Skin of body (tissue), 2 donors: Measurements from ENCODE around the gene EIF6. TPM values are rescaled to one million over a fixed set of nuclear protein-coding genes. Genes with fewer than 3 reads are reported as not detected.

Experiments
- DNase-seq: peaks from one replicate; lab custom pipeline; 2025; lab: John Stamatoyannopoulos, UW
- total RNA-seq: library from RNA; depleted of rRNA; stranded (reverse); fragments of >200 nt; gene quantifications from one replicate; pipeline ENCODE4 v1.2.3, GENCODE V29; 2014

EIF6 gene
- total RNA-seq, 1 donor from 2014 or later: 69.6 TPM

DNA sequence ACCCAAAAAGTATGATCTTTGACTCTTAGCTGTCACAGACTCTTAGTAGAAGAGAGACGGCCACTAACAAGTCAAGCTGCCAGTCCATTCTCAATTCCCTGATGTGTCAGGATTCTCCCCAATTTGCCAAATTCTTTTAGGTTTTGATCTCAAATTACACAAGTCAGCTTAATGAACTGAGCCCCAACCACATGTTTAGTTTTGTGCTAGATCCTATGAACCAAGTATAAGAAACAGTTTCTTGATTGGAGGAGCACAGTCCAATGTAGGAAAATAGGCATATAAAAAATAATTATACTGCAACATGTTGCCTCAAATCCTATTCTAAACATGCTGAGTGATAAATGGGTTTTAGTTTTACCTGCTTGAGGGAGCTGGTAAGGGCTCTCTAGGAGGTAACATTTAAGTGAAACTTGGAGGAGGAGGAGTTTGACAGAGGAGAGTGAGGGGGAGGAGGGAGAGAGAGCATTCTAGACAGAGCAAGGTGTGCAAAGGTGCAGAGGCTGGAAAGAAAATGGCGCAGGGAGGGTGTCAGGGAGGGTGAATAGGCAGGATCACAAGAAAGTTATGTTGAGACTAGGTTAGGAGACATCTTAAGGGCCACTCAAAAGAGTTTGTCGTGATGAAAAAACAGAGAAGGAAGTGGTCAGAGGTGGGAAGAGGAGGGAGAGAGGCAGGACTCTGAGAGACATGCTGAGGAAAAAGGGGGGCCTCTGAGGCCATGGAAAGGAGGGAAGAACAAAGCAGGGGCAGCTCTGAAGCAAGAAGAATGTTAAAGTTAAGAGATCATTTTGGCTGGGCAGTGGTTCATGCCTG is 30.5 kb upstream of the EIF6 start:
- DNase-seq: no peak

DNA sequence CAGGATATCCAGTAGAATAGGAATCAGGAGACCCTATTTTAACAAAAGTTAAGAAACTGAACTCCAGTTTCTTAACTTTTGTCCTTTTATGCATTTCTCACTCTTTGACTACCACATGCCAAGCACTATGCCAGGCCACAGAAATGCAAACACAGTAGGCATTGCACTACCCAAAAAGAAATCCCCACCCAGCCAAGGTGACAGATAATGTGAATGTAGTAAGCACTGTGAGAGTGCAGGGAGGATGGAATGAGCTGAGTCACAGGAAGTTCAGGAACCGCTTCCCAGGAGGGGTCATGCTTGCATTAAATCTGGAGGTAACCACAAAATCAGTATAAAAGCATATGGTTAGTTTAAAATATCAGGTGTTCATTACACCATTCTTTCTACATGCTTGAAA is 27.7 kb upstream of the EIF6 start:
- DNase-seq: no peak

DNA sequence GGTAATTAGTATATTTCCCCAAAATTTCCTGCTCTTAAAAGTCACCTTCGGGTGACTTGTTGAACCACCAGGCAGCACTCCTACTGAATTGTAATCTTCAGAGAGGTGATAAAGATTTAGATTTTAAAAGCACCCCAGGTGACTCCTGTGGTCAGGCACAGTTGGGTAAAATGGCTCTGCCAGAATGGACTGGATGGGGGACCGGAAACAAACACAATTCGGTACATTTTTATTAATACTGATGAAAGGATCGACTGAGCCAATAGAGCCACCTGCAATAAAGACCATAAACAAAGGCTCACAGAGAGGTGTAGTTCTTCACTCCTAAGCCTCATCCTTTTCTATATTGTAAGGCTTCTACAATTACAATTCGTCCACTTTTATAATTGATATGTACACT is 27.2 kb upstream of the EIF6 start:
- DNase-seq: no peak

DNA sequence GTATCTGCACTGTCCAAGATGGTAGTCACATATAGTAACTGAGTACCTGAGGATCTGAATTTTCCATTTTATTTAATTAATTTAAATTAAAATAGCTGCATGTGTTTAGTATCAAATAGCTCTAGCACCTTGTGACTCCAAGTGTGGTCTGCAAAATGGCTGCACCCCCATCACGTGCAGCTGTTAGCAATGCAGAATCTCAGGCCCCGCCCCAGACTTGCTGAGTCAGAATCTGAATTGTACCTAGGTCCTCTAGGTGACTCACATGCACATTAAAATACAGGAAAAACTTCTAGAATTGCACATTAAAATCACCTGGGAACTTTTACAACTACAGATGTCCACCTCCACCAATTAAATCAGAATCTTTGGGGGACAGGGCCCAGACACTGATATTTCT is 26.8 kb upstream of the EIF6 start:
- no peak for DNase-seq

DNA sequence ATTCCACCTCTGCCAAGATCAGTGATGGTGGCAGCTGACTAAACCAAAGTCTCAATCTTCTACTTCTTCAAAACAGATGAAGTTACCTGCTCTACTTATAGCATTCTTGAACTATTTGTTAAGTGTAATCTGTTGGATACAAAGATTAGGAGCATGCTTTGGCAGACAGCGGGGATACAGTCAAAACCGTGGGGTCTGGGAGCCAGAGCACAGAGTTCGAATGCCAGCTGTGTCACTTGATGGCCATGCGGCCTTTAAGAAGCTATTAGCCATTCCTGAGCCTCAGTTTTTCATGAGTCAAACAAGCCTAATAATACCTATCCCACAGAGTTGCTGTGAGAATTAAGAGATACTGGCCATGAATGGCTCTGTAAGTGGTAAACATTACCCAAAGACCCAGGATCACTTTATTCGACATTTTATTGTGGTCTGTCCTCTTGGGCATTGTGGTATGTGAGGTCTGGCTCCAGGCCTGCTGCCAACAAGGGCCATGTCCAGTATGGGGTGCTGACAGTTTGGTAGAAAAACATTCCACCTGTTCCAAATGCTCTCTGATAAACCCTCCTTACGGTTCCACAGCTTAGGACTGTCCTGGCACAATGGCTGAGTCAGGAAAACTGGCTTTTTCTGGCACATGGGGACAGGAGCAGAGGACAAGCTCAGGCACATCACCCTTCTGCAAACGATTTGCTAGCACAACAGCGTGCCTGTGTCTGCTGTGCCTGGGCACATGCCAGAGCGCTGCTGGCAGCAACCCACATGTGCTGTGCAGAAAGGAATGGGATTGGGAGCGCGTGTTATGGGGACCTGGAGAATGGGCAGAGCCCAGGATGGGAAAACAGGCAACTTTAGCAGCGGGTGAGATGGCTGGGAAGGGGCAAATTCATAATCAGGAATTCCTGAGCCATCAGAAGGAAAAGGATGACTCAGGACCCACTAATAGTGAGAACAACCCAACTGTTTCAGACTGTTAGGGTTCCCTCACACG is 23.4 kb upstream of the EIF6 start:
- no peak for DNase-seq

DNA sequence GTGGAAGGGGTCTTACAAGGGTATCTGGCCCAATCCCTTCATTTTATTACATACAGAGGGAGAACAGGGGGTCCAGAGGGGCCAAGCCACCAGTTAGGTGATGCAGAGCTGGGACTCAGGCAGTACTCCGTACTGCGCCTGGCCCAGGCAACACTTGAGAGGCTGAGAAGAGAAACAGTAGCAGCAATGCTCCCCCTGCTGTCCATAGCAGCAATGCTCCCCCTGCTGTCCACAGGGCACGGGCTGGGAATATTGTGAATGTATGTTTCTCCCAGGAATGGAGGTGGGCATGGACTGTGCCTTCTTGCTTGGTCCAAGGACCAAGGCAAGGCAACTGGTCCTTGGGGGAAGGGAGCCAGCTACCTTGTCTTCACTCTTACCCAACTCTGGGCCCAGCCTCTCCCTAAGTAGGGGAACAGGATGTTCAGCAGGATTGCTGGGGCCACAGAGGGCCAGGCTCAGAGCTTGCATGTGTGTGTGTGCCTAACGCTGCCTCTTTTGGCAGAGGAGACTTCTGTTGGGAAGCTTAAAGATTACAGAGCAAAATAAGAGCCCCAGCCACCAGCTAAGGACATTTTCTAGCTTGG is 22.5 kb upstream of the EIF6 start:
- no peak for DNase-seq

DNA sequence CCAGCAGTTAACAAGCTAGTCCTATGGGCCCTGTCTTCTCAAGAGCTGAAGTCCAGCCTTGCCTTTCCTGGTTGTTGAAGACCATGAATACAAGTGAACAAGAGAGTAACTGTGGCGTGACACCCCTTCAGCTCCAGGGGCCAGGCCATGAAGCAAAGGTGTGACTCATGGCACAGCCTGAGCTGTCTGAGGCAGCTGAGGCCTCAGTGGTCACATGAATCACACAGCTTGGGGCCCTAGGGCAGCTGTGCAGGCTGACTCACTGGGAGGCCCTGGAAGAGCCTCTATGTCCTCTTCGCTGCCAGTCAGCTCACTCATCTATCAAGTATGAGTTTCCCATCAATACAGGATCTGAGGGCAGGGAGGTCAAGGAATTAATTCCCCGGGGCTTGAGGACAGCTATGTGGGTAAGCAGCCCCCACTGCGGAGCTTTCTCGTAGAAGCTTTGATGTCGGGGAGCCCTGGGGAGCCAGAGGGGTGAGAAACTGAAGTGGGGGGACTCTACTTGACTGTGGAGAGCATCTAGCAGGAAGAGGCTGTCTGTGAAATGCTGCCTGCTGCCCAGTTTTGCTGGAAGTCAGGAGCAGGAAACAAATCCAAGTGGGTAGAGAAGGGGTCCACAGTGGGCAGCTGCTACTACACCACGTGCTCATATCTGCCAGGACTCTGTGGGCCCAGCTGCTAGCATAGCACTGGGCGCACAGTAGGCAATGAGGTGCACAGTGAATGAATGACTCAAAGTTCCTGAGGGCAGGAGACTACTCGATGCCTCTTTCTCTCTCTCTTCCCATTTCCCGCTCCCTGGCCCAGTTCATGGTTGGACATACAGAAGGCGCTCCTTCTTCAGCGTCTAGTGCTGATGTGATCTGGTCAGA is 21.3 kb upstream of the EIF6 start:
- DNase-seq: no peak

DNA sequence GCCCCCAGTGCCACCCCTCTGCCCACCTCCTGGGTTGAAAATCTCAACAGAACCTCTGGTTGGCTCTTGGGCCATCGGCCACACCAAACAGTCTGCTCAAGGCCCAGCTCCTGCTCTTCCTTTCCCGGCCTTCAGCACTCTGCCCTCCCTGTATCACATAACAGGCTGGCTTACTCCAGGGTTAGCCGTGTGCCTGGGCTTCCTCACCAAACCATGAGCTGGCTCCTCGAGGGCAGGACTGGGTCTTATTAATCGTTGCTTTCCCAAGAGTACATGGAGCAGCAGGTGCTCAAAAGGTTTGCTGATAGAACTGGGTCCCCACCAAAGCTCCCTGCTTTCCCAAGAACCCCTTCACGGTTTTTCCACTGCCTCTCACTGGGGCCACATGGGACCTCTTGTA is 20.4 kb upstream of the EIF6 start:
- no peak for DNase-seq

DNA sequence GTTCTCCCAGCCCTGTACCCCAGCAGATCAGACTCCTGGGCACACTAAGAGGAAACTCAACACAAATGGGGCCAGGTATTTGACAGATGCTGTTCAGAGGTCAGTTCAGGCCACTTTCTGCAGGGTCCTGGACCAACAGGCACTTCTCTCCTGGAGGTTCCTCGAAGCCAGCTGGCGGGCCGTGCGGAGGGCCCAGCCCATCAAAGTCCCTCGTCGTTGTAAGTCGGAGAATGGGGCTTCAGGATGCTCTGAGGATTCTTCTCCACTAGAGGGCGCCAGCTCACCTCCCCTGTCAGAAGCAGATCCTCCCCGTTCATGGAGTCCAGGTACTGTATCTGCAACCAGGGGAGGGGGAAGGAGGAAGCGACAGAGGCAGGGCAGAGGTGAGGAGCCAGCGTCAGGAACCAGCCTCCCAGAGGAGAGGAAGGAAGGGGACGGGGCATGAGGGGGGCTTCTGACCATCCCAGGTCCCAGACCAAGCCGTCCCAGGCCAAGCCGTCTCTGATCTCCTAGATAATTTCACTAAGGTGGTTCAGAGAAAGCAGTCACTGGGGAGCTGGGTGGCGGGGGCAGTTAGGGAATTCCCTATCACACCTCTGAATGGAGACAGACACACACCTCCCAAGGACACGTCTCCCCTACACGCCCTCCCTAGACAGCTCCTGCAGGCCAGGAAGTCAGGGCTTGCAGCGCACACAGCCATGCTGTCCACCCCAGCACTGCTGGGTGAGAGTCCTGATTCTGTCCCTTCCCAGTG is 19.3 kb upstream of the EIF6 start:
- no peak for DNase-seq

DNA sequence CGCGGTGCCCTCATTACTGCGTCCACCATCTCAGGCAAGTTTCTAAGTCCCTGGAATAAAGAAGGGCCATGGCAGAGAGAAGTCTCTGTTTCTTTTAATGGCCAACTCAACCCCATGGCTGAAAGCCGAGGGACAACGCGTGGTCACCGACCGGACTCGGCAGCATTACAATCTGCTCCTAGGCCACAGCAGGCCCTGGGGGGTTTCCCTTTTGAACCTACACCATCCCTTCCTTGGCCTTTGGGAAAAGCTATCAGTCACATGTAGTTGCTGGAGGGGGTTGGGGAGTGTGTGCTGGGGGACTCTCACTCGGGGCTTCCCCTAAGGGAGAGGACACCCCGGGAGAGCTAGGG is 18.8 kb upstream of the EIF6 start:
- DNase-seq: no peak

DNA sequence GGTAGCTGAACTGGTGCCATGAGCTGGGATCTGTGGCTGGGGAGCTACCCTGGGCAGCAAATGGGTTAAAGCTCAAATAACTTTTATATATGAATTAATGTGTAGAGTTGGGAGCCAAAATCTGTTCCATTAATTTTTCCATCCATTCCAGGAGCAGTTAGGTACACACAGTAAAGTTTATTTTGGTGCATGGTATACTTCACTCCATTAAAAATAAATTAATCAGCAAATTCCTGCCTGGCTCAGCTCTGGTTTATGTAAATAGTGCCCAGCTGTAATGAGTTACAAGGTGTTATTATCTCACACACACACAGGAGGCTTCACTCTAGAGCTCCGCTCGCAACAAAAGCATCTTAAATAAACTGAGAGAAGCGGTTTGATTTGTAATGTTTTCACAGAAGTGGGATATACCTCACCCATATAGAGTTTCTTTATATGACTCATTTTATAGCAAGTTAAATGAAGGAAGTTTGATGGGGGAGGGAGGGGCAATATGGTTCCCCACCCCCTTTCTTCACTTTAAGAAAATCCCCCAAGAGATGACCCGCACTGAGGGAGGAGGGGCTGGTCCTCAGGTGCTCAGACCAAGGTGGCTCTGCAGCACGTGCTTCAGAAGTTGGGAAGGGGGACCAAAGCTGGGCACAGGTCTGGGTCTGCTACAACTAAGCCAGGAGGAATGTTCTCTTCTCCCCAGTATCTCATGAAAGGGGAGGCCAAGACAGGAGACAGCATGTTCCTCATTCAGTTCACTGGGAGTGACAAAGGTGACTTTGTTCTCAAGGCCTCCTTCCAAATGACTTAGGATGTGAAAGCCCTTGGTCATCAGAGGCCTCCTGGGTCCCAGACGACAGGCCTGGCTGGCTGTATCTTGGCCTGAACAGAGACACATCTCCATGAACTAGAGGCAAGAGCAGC is 18.1 kb upstream of the EIF6 start:
- DNase-seq: no peak

DNA sequence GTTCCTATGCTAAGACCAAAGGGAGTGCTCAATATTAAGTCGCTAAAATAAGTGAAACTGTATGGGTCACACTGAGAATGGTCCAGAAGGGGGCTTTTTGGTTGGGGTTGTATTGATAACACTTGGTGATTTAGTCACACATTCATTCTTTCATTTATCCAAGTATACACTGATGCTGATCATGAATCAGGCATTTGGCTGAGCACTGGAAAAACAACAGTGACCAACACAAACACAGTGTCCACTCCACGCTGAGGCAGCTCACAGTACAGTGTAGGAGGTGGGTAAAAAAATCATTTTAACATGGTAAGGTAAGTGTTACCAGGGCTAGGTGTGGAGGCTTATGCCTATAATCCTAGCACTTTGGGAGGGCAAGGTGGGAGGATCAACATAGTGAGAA is 16.9 kb upstream of the EIF6 start:
- no peak for DNase-seq

DNA sequence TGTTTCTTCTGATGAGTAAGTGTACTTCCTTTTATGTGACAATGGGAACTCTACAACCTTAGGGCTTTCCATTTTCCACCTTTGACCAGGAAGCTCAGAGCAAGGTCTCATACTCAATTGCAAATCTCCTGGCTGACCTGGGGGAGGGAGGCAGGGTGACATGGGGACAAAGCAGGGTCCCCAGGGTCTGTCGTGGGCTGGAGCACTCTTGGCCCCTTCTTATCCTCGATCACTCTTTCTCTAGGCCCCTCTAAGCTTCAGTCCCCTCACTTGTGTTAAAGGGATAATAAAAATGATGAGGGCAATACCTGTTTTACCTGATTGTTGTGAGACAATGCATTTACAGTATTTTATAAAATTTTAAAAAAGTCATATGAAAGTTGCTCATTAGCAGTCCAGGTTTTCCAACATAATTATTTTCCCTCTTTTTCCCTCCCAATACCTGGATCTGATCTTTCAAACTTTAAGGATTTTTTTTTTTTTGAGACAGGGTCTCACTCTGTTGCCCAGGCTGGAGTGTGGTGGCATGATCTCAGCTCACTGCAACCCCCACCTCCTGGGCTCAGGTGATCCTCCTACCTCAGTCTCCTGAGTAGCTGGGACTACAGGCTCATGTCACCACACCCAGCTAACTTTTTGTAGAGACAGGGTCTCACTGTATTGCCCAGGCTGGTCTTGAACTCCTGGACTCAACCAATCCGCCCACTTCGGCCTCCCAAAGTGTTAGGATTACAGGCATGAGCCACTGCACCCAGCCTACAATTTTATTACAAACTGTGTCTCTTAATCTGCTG is 16.1 kb upstream of the EIF6 start:
- DNase-seq: no peak

DNA sequence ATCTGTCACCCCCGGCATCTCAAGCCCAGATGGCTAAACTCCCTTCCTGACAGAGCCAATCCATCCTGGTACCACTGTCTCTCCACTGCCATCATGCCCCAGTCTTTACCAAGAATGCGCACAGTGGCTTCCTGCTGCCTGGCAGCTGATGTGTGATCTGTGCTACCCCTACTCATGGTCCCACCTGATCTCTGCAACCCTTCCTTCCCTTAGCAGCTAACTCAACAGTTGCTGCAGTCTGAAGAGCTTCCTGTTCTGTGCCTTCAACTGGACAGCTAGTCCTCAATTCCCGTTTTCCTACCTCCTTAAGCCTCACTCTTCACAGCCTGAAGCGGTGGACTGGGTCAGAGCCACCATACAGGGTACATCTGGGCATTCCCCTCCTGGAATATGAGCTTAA is 15.2 kb upstream of the EIF6 start:
- DNase-seq: no peak

DNA sequence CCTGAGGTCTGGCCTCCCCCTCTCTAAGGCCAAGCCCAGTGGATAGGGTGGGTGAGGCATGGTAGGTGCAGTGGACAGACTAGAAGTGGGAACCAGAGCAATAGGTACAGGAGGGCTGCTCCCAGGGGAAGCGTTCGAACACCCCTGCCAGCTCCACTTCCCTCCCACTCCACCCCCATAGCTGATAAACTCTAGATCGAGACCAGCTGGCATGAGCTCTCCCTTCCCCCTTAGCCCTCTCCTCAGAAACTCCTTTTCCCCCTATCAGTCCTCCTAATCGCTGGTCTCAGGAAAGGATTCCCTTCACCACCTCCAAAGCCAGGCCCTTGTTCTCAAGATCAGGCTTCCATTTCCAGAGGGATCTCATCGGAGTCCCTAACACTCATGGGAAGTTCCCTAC is 13.7 kb upstream of the EIF6 start:
- no peak for DNase-seq

DNA sequence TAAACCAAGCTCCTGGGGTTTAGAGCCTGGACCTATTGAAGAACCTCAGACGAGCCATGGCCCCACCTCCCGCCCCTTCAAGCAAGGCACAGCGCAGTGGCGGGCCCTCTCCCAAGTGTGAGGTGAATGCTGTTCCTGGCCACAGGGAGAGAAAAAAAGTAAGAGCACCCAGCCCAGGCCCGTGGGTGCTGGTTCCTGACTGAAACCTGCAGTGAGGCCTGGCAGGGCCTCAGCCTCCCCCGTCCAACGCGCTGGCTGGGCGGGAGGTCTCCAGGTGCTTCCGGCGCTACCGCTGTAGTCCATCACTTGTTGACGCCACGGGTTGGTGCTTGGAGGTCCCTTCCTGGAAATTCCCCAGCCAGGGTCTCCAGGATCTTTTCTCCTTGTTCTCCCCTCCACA is 13.2 kb upstream of the EIF6 start:
- DNase-seq: no peak

DNA sequence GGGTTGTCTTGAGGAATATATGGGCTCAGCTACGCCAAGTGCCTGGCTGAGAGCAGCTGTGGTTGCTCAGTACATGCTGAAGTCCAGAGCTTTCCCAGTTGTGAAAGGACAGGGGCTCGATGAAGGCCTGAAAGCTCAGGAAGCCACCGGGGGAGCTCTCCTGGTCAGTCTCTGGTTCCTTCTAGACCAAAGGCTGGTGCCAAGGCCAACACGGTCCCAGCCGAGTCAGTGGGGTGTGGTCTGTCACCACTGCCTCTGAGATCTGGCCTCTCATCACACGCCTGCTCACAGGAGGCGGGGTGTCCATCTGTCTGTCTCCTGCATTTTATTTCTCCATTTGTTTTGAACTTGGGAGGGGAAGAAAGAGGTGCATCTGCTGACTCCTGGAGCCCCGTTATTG is 12.6 kb upstream of the EIF6 start:
- DNase-seq: no peak

DNA sequence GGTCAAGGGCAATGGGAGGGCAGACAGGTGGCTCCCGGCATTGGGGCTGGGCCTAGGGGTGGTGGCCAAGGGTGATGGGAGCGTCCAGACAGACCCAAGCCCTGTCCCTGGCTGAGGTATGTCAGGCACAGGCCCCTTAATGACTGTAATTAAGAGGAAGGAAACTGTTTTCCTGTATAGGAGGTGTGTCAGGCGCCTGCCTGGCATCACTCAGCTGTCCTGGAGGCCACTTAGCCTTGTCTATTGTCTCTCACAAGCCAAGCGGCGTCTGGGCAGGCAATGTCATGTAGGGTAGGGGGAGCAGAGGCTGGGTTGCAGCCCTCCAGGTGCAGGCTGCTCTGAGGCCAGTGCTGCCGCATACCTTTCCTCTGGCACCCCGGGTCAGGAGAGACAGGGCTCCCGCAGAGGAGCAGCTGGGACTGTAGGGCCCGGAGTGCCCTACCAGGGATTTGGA is 11.6 kb upstream of the EIF6 start:
- no peak for DNase-seq

DNA sequence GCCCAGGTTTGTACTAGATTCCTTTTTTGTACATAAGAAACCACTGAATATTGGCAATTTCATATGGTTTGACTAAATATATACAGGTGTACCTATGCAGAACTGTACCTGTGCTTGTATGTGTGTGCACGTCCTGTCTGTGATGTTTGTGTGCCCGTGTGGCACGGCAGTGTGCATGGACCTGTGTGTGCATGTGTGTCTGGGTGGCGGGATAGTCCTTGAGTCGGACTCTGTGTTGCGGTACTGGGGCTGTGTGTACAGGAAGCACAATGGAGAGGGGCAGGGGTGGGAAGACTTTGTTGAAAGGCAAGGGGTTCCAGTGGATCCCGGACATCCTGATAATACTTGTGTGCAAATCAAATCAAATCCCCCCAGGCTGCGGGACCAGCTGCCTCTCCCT is 11.1 kb upstream of the EIF6 start:
- no peak for DNase-seq
